Middle frontal gyrus (tissue), 1 donor: ENCODE data around the gene ZNF768.
"Not testable (repeated sequence)": the region's sequence is repeated elsewhere in the genome, so short reads cannot be mapped to it uniquely, and the experiment has no call there.

Experiments
- DNase-seq: peaks from one replicate; pipeline ENCODE4 v3.0.0-alpha.2; 2015; ENCODE audit warnings: low spot score; ENCODE audit errors: extremely low spot score

ZNF768 gene

GRCh38 chr16:30533748-30534367, 7.5 kb upstream of the ZNF768 start:
- DNase-seq, result no peak

GRCh38 chr16:30533146-30533522, 6.8 kb upstream of the ZNF768 start:
- DNase-seq, result no peak

- no peak for DNase-seq
These were observed 6.1 kb upstream of the ZNF768 start for GRCh38 chr16:30532285-30533145.

- no peak for DNase-seq
These were observed 4.0 kb upstream of the ZNF768 start for GRCh38 chr16:30530163-30531037.

- DNase-seq, result no peak
These were observed 2.6 kb upstream of the ZNF768 start for GRCh38 chr16:30528799-30529457.

GRCh38 chr16:30527635-30528178, 1.3 kb upstream of the ZNF768 start:
- DNase-seq, result no peak

- peak; percentile 95 for DNase-seq
These were observed 663 bp upstream of the ZNF768 start for GRCh38 chr16:30526823-30527634.

- DNase-seq, result no peak
These were observed 576 bp downstream of the ZNF768 start for GRCh38 chr16:30525844-30526136.

GRCh38 chr16:30524575-30525568, 1.5 kb downstream of the ZNF768 start:
- no peak for DNase-seq

GRCh38 chr16:30523768-30524574, 2.4 kb downstream of the ZNF768 start:
- DNase-seq, result no peak

- DNase-seq, result not testable (repeated sequence)
These were observed 3.5 kb downstream of the ZNF768 start for GRCh38 chr16:30522702-30523463.

GRCh38 chr16:30521873-30522641, 4.3 kb downstream of the ZNF768 start:
- no peak for DNase-seq

GRCh38 chr16:30521476-30521872, 4.9 kb downstream of the ZNF768 start:
- no peak for DNase-seq

- DNase-seq, result no peak
These were observed 7.0 kb downstream of the ZNF768 start for GRCh38 chr16:30519120-30520049.

GRCh38 chr16:30518552-30518951, 7.8 kb downstream of the ZNF768 start:
- DNase-seq, result no peak

- DNase-seq, result no peak
These were observed 11.1 kb downstream of the ZNF768 start for GRCh38 chr16:30515275-30515674.
